Middle frontal gyrus (tissue), 1 donor: ENCODE data around the gene SEMA6B.
A peak's percentile ranks its signal among the peaks of the same experiment; 100 is the strongest.

ENCODE experiments used
- DNase-seq: peaks from one replicate; pipeline ENCODE4 v3.0.0-alpha.2; 2015; ENCODE audit warnings: low spot score; ENCODE audit errors: extremely low spot score

Gene SEMA6B

GRCh38 chr19:4587527-4587926 lies 28.0 kb upstream of the SEMA6B start:
- DNase-seq = no peak

DNA sequence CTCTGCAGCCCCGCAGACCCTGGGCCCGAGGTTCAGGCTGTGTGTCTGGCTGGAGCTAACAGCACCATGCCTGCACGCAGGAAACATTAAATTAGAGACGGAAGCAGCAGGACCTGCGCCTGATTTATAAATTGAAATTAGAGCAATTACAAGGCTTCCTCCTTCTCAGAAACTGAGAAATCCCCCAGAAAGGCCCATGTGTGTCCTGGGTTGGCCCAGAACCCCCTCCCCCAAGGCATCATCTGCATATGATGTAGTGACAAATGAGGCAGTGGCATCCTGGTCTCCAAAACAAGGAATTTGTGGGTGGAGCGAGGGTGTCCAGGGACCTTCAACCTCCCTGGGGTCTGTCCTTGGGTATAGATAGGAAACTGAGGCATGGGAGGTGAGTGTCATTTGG lies 27.2 kb upstream of the SEMA6B start:
- DNase-seq = no peak

GRCh38 chr19:4586245-4586644 lies 26.8 kb upstream of the SEMA6B start:
- DNase-seq = no peak

DNA sequence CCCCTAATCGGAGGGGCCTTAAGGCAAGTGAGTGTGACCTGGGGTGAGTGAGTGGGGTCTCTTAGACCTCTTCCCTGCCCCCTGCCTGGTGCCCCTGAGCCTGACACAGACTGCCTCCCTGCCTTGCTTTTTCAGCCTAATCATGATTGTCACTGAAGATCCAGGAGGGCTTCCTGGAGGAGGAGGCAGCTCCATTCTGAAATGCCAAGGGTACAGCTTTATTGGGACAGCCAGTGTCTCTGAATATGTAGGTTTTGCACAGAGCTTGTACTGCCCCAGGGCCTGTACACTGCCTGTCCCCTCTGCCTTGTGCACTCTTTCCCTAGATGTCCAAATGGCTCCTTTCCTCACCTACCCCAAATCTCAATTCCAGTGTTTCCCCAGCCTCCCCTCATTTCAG lies 26.1 kb upstream of the SEMA6B start:
- DNase-seq = no peak

GRCh38 chr19:4584670-4585460 lies 25.4 kb upstream of the SEMA6B start:
- DNase-seq = no peak

GRCh38 chr19:4583961-4584669 lies 24.6 kb upstream of the SEMA6B start:
- no peak for DNase-seq

- no peak for DNase-seq
Measured at GRCh38 chr19:4582980-4583842, 23.7 kb upstream of the SEMA6B start.

DNA sequence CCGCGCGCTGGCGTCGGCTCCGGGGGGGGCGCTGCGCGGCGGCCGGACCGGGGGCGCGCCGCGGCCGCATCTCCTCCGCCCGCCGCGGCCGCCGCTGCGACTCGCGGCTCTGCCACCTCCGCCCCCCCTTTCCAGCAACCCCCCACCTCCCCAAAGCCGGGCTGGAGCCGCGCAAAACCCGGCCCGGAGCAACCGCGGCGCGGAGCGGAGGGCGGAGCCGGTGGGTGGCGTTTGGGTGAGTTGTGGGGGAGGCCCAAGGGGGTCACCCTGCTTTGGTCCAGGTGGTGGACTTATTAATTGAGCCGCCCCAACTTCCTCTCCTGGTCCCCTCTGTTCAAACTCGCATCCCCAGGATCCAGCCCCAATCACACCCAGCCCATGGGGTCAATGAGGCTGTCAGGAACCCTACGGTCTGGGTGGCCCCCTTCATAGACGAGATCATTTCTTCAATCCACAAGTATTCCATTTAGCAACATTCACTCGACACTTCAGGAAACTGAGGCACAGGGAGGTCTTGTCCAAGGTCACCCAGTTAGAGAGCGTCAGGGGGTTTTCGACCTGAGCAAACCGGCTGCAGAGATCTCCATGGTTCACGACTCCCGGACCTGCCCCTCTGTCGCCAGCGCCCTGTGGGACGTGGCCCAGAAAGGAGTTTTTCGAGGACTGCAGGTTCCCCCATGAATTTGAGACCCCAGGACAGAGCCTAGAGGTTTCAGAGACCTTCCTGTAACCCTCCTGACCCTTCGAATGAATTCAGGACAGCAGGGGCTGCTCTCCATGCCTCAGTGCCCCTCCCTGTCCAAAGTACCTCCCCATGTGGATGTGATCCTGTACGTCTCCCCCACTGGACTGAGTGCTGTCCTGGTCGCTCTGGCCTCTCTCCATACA lies 22.4 kb upstream of the SEMA6B start:
- peak; percentile 24 for DNase-seq

- DNase-seq = no peak
Measured at GRCh38 chr19:4580961-4581665, 21.6 kb upstream of the SEMA6B start.

GRCh38 chr19:4580021-4580901 lies 20.8 kb upstream of the SEMA6B start:
- DNase-seq = no peak

DNA sequence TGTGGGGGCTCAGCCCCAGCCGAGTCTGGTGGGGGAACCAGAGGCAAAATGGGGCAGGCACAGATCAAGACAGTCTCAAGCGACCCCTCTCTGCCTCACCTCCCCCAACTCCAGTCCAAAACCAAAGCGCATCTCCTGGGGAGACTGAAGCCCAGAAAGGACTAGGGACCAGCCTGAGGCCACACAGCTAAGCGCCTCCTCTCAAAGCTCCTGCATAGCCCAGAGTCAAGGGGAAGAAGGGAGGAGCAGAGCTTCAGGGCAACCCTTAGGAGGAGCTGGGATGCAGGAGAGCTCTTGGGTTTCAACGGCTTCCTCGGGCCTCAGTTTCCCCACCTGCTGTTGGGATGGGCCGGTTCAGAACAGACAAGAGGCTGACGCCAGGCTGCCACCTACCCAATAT lies 19.9 kb upstream of the SEMA6B start:
- no peak for DNase-seq

DNA sequence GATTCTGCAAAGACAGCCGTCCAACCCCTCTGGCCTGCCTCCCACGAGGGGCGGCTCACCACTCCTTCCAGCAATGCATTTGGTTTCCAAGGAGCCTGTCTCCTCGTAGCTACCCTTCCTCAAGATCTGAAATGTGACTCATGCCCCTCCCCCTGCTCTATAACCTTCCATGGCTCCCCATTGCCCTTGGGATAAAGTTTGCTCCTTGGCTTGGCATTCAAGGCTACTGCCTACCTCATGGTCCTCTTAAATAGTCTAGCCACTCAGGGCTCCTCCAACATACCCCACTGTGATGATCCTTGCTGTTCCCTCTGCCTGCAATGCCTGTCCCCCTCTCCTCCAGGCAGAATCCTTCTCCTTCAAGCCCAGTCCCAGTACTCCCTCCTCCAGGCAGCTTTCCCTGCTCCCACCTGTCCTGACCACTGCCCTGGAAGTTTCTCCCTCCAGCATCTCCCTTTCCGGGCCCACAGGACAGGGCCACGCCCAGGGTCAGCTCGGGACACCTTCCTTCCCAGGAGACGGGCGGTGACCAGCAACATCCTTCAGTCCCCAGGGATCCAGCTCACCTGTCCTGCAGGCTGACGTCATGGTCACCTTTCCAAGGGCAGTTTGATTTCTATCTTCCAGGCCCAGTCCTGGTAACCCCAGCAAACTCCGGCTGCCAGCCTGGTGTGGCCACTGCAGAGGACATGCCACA lies 19.2 kb upstream of the SEMA6B start:
- no peak for DNase-seq

DNA sequence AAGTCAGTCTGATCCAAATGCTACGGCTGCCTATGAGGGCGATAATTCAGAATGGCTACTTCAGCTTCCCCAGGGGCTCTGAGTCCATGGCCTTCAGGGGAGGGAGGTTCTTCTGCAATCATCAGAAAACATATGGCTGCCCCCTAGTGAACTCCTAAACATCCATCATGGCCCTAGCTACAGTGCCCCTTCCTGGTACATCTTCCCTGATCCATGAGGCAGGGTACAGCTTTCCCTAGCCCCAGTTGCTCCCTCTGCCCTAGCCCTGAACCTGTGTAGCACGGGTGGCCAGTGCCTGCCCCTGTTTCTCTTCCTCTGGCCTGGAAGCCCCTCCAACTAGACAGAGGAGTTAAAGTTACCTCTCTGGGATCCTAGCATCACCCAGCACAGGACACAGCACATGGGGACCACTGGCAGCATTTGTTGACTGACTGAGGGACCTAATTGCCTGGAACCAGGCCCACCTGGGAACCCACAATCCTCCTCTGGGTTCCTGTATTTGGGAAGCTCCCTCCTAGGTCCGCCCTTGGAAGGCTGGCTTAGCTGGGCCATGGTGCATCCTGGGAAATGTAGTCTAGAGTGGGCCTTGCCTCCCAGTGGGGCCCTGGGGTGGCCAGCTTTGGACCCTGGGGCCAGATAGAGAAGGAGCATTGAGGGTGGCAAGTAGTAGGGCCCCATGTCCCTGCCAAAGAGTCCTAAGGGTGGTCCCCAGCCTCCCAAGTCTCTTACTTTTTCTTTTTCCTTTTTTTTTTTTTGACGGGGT lies 17.7 kb upstream of the SEMA6B start:
- no peak for DNase-seq

GRCh38 chr19:4576016-4576933 lies 16.8 kb upstream of the SEMA6B start:
- DNase-seq = no peak

GRCh38 chr19:4575267-4576015 lies 16.0 kb upstream of the SEMA6B start:
- no peak for DNase-seq

DNA sequence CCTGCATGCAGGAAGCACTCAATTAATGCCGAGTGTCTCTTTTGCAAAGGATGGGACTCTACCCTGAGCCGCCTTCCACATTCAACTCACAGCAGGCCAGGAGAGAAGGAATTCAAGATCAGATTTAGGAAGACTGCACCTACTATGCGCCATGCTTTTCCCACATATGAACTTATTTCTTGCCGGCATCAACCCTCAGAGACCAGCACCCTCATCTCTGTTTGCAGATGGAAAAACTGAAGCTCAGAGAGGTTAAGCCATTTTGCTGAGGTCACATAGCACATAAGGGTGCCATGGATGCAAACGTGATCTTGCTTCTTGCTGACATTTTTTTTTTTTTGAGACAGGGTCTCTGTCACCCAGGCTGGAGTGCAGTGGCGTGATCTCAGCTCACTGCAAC lies 14.2 kb upstream of the SEMA6B start:
- no peak for DNase-seq
